Keratinocyte (primary cell): ENCODE results near the gene PLEKHM1.

Source experiments
- EZH2 ChIP-seq: IDR thresholded peaks from one replicate; pipeline ENCODE4 v1.6.1; 2012; ENCODE audit warnings: inconsistent platforms, mild to moderate bottlenecking, low read length, moderate library complexity
- TF ChIP-seq, protein P1 (sequence below), 3 experiments: IDR thresholded peaks in 1 of 3; conservative IDR thresholded peaks in 1 of 3; optimal IDR thresholded peaks in 1 of 3; 2 replicates in 2 of 3; 3 replicates in 1 of 3; pipeline versions ENCODE3 to v1.5.1; 2011; ENCODE audit warnings: low read length in 3 of 3, mild to moderate bottlenecking in 3 of 3, moderate library complexity in 2 of 3, control low read depth in 1 of 3, inconsistent platforms in 1 of 3; ENCODE audit not compliant: insufficient read depth in 2 of 3; ENCODE audit errors: extremely low read depth in 1 of 3

GRCh38 chr17:45428050-45428617, 62.4 kb downstream of the PLEKHM1 start:
- TF ChIP-seq, protein P1, sequence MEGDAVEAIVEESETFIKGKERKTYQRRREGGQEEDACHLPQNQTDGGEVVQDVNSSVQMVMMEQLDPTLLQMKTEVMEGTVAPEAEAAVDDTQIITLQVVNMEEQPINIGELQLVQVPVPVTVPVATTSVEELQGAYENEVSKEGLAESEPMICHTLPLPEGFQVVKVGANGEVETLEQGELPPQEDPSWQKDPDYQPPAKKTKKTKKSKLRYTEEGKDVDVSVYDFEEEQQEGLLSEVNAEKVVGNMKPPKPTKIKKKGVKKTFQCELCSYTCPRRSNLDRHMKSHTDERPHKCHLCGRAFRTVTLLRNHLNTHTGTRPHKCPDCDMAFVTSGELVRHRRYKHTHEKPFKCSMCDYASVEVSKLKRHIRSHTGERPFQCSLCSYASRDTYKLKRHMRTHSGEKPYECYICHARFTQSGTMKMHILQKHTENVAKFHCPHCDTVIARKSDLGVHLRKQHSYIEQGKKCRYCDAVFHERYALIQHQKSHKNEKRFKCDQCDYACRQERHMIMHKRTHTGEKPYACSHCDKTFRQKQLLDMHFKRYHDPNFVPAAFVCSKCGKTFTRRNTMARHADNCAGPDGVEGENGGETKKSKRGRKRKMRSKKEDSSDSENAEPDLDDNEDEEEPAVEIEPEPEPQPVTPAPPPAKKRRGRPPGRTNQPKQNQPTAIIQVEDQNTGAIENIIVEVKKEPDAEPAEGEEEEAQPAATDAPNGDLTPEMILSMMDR (optimal IDR thresholded peaks at IDR 0.05 in 1 of 3, IDR thresholded peaks at IDR 0.05 in 1 of 3, conservative IDR thresholded peaks at IDR 0.05 in 1 of 3; ENCODE audit: extremely low read depth in 1 of 3, insufficient read depth in 2 of 3, low read length in 3 of 3) = peak; percentile 81 to 95 (median 93)
- TF ChIP-seq EZH2 = peak; percentile 11
